Naive thymus-derived CD8-positive, alpha-beta T cell (primary cell): ENCODE measurements around the gene CYP2E1. TPM values are rescaled to one million over a fixed set of nuclear protein-coding genes. Genes with fewer than 3 reads are reported as not detected.

ENCODE experiments used
- polyA plus RNA-seq, 3 donors: library from polyadenylated mRNA; unstranded; fragments of 300-500 nt; fragmentation: Illumina TruSeq; gene quantifications; one replicate each; pipeline ENCODE4 v1.2.3, GENCODE V29; 2021
- total RNA-seq, 8 experiments: library from RNA in 2 of 8; stranded (reverse) in 2 of 8; gene quantifications; one replicate each; pipeline ENCODE4 v1.2.3 and lab custom pipeline; 2021 to 2026

Gene CYP2E1
- total and polyA plus RNA-seq, 5 experiments from 2014 or later = 0.02 to 1.4 (median 1.2) TPM; not detected in 2

Other genes starting within 250 kb of the CYP2E1 start
- gene TUBGCP2, start 218.5 kb upstream of the CYP2E1 start, total RNA-seq = 10 to 100 TPM; 61.4 to 72.9 TPM
- 10 to 100 TPM; 24.7 to 35.6 (median 32.0) TPM for gene TUBGCP2, start 218.5 kb upstream of the CYP2E1 start, polyA plus RNA-seq
- gene ZNF511, start 218.4 kb upstream of the CYP2E1 start, total RNA-seq = 10 to 100 TPM; 38.0 to 38.3 TPM
- 10 to 100 TPM; 75.9 to 80.4 (median 79.2) TPM for gene ZNF511, start 218.4 kb upstream of the CYP2E1 start, polyA plus RNA-seq
- gene CALY, start 190.5 kb upstream of the CYP2E1 start, total RNA-seq = 1 to 10 TPM; 5.9 to 6.9 TPM
- gene CALY, start 190.5 kb upstream of the CYP2E1 start, polyA plus RNA-seq = under 1 TPM; 0.22 to 0.44 (median 0.26) TPM
- not detected for gene PRAP1, start 180.0 kb upstream of the CYP2E1 start, total RNA-seq
- under 1 TPM in 1 of 3 donors, not detected in 2; 0.36 TPM for gene PRAP1, start 180.0 kb upstream of the CYP2E1 start, polyA plus RNA-seq
- gene FUOM, start 169.3 kb upstream of the CYP2E1 start, total RNA-seq = 10 to 100 TPM; 17.1 to 23.7 TPM
- gene FUOM, start 169.3 kb upstream of the CYP2E1 start, polyA plus RNA-seq = 10 to 100 TPM; 17.4 to 21.4 (median 18.2) TPM
- gene ECHS1, start 154.0 kb upstream of the CYP2E1 start, total RNA-seq = 10 to 100 TPM; 28.3 to 29.2 TPM
- 100 to 1,000 TPM; 103 to 110 (median 104) TPM for gene ECHS1, start 154.0 kb upstream of the CYP2E1 start, polyA plus RNA-seq
- gene PAOX, start 148.1 kb upstream of the CYP2E1 start, total RNA-seq = 10 to 100 TPM; 11.3 to 11.9 TPM
- gene PAOX, start 148.1 kb upstream of the CYP2E1 start, polyA plus RNA-seq = 10 to 100 TPM; 10.9 to 15.6 (median 11.9) TPM
- 10 to 100 TPM; 62.4 to 67.9 TPM for gene MTG1, start 133.2 kb upstream of the CYP2E1 start, total RNA-seq
- 10 to 100 TPM; 19.4 to 37.9 (median 28.5) TPM for gene MTG1, start 133.2 kb upstream of the CYP2E1 start, polyA plus RNA-seq
- not detected for gene SPRN, start 102.7 kb upstream of the CYP2E1 start, total RNA-seq
- under 1 TPM; 0.06 to 0.39 (median 0.28) TPM for gene SPRN, start 102.7 kb upstream of the CYP2E1 start, polyA plus RNA-seq
- gene SCART1, start 73.4 kb upstream of the CYP2E1 start, total RNA-seq = 1 to 10 TPM; 3.8 to 4.2 TPM
- under 1 TPM in 1 of 3 donors, not detected in 2; 0.04 TPM for gene SCART1, start 73.4 kb upstream of the CYP2E1 start, polyA plus RNA-seq
- 1 to 10 TPM in 1 of 2 experiments, under 1 TPM in 1; 0.99 to 1.7 TPM for gene SYCE1, start 38.2 kb downstream of the CYP2E1 start, total RNA-seq
- gene SYCE1, start 38.2 kb downstream of the CYP2E1 start, polyA plus RNA-seq = under 1 TPM in 2 of 3 donors, not detected in 1; 0.10 to 0.59 TPM
- gene FRG2B, start 99.4 kb downstream of the CYP2E1 start, total RNA-seq = not detected
- gene FRG2B, start 99.4 kb downstream of the CYP2E1 start, polyA plus RNA-seq = not detected